ENCODE results near the gene TBKBP1.

The TBKBP1 gene

GRCh38 chr17:47693731-47694580, at the start of gene TBKBP1:
Gene TBKBP1, plus strand, starts transcription at chr17:47694161. Its CDS starts 1,952 bp downstream, at chr17:47696113.
- peak; percentile 70 for DNase-seq
- H3K27me3 Mint-ChIP-seq = peaks cover 28% of the 10 kb centered on the region
- H3K9me3 Mint-ChIP-seq = no peaks in the 10 kb centered on the region
- CTCF ChIA-PET = interaction anchor here (0.7 to 0.9 kb wide), 2 partner anchors 39 to 53 kb away, joined by 3 to 4 read pairs; partner anchors contain the start of gene TBX21
- peak within 1 kb of the TSS; percentile 40 for H3K27ac Mint-ChIP-seq
- peak within 1 kb of the TSS; percentile 79 for H3K4me3 Mint-ChIP-seq
- H3K36me3 Mint-ChIP-seq = no peaks in the 10 kb centered on the region
- H3K4me1 Mint-ChIP-seq = peaks cover 34% of the 10 kb centered on the region

- no peaks in the 10 kb centered on the region for H3K9me3 Mint-ChIP-seq
- CTCF ChIA-PET = interaction anchor here (1.1 to 1.5 kb wide), 2 partner anchors 10 to 28 kb away, joined by 3 to 5 read pairs; no protein-coding TSS in a partner anchor
- peaks cover 1% of the 10 kb centered on the region for H3K27me3 Mint-ChIP-seq
- no peak for DNase-seq
- H3K4me3 Mint-ChIP-seq = no peak overlapping the region
- H3K4me1 Mint-ChIP-seq = peaks cover 22% of the 10 kb centered on the region
- peaks cover 7% of the 10 kb centered on the region for H3K36me3 Mint-ChIP-seq
- no peak overlapping the region for H3K27ac Mint-ChIP-seq
Observed at GRCh38 chr17:47644324-47644723, 49.6 kb upstream of the TBKBP1 start.

- Mint-ChIP-seq H3K27ac (peak within 1 kb of the TSS; percentile 96), H3K4me3 (peak within 1 kb of the TSS; percentile 97), H3K4me1 (peaks cover 55% of the 10 kb centered on the region), H3K9me3 (no peaks in the 10 kb centered on the region), H3K36me3 (peaks cover 37% of the 10 kb centered on the region), H3K27me3 (peaks cover 12% of the 10 kb centered on the region)
- CTCF ChIA-PET = interaction anchor here (1.0 to 2.1 kb wide), 5 partner anchors 13 to 84 kb away, joined by 3 to 9 read pairs (median 4); partner anchors contain the start of gene TBX21
- DNase-seq = peak; percentile 99
Observed at GRCh38 chr17:47649153-47649971, 44.6 kb upstream of the TBKBP1 start, which contains the start of gene KPNB1. Gene KPNB1, plus strand, starts transcription at chr17:47649919. Its CDS starts 326 bp downstream, at chr17:47650245.

GRCh38 chr17:47649972-47650524, 43.9 kb upstream of the TBKBP1 start:
- peak overlapping the region; percentile 96 for H3K27ac Mint-ChIP-seq
- peak overlapping the region; percentile 84 for H3K4me3 Mint-ChIP-seq
- peaks cover 12% of the 10 kb centered on the region for H3K27me3 Mint-ChIP-seq
- CTCF ChIA-PET = interaction anchor here (0.6 to 2.1 kb wide), 5 partner anchors 12 to 82 kb away, joined by 3 to 9 read pairs (median 3); no protein-coding TSS in a partner anchor
- peaks cover 44% of the 10 kb centered on the region for H3K36me3 Mint-ChIP-seq
- no peak for DNase-seq
- H3K4me1 Mint-ChIP-seq = peaks cover 62% of the 10 kb centered on the region
- no peaks in the 10 kb centered on the region for H3K9me3 Mint-ChIP-seq

- H3K27me3 Mint-ChIP-seq = peaks cover 12% of the 10 kb centered on the region
- H3K27ac Mint-ChIP-seq = peak overlapping the region; percentile 89
- H3K9me3 Mint-ChIP-seq = no peaks in the 10 kb centered on the region
- peaks cover 51% of the 10 kb centered on the region for H3K36me3 Mint-ChIP-seq
- CTCF ChIA-PET = interaction anchor here (0.6 to 1.9 kb wide), 4 partner anchors 11 to 82 kb away, joined by 3 to 5 read pairs (median 4); no protein-coding TSS in a partner anchor
- H3K4me3 Mint-ChIP-seq = peak overlapping the region; percentile 97
- DNase-seq = peak; percentile 95
- H3K4me1 Mint-ChIP-seq = peaks cover 70% of the 10 kb centered on the region
Observed at GRCh38 chr17:47650525-47651522, 43.1 kb upstream of the TBKBP1 start.

GRCh38 chr17:47651704-47652103, 42.3 kb upstream of the TBKBP1 start:
- Mint-ChIP-seq H3K27me3 (peaks cover 12% of the 10 kb centered on the region), H3K27ac (peak overlapping the region; percentile 75), H3K4me1 (peaks cover 71% of the 10 kb centered on the region), H3K36me3 (peaks cover 58% of the 10 kb centered on the region), H3K9me3 (no peaks in the 10 kb centered on the region), H3K4me3 (peak overlapping the region; percentile 97)
- no peak for DNase-seq
- CTCF ChIA-PET = interaction anchor here (1.0 to 1.9 kb wide), 3 partner anchors 12 to 16 kb away, joined by 3 to 5 read pairs (median 4); no protein-coding TSS in a partner anchor

GRCh38 chr17:47652570-47652969, 41.4 kb upstream of the TBKBP1 start:
- peaks cover 72% of the 10 kb centered on the region for H3K4me1 Mint-ChIP-seq
- CTCF ChIA-PET = interaction anchor here (1.0 to 1.9 kb wide), 2 partner anchors 13 to 15 kb away, joined by 3 to 5 read pairs; no protein-coding TSS in a partner anchor
- peaks cover 12% of the 10 kb centered on the region for H3K27me3 Mint-ChIP-seq
- no peak for DNase-seq
- peak overlapping the region; percentile 24 for H3K4me3 Mint-ChIP-seq
- no peaks in the 10 kb centered on the region for H3K9me3 Mint-ChIP-seq
- H3K36me3 Mint-ChIP-seq = peaks cover 62% of the 10 kb centered on the region
- H3K27ac Mint-ChIP-seq = no peak overlapping the region

- no peak overlapping the region for H3K27ac Mint-ChIP-seq
- H3K36me3 Mint-ChIP-seq = peaks cover 67% of the 10 kb centered on the region
- peaks cover 72% of the 10 kb centered on the region for H3K4me1 Mint-ChIP-seq
- CTCF ChIA-PET = interaction anchor here (1.0 kb wide), 1 partner anchor 46 kb away, joined by 3 read pairs; no protein-coding TSS in a partner anchor
- peak overlapping the region; percentile 18 for H3K4me3 Mint-ChIP-seq
- DNase-seq = no peak
- H3K27me3 Mint-ChIP-seq = peaks cover 12% of the 10 kb centered on the region
- no peaks in the 10 kb centered on the region for H3K9me3 Mint-ChIP-seq
Observed at GRCh38 chr17:47653442-47653841, 40.5 kb upstream of the TBKBP1 start.

- Mint-ChIP-seq H3K9me3 (no peaks in the 10 kb centered on the region), H3K36me3 (peaks cover 72% of the 10 kb centered on the region), H3K4me1 (peaks cover 77% of the 10 kb centered on the region), H3K27ac (peak overlapping the region; percentile 75), H3K4me3 (no peak overlapping the region), H3K27me3 (peaks cover 4% of the 10 kb centered on the region)
- CTCF ChIA-PET = interaction anchor here (1.3 kb wide), 2 partner anchors 9 to 36 kb away, joined by 3 to 4 read pairs; no protein-coding TSS in a partner anchor
- DNase-seq = no peak
Observed at GRCh38 chr17:47654991-47655390, 39.0 kb upstream of the TBKBP1 start.

GRCh38 chr17:47660064-47660492, 33.9 kb upstream of the TBKBP1 start:
- CTCF ChIA-PET = no interaction called here
- H3K4me1 Mint-ChIP-seq = peaks cover 67% of the 10 kb centered on the region
- peak overlapping the region; percentile 60 for H3K4me3 Mint-ChIP-seq
- DNase-seq = peak; percentile 29
- H3K27ac Mint-ChIP-seq = peak overlapping the region; percentile 90
- no peaks in the 10 kb centered on the region for H3K27me3 Mint-ChIP-seq
- peaks cover 62% of the 10 kb centered on the region for H3K36me3 Mint-ChIP-seq
- H3K9me3 Mint-ChIP-seq = no peaks in the 10 kb centered on the region

GRCh38 chr17:47663912-47664623, 29.9 kb upstream of the TBKBP1 start:
- H3K4me3 Mint-ChIP-seq = no peak overlapping the region
- CTCF ChIA-PET = interaction anchor here (1.0 to 4.7 kb wide), 16 partner anchors 8 to 138 kb away, joined by 3 to 73 read pairs (median 5); partner anchors contain the start of gene KPNB1
- peaks cover 56% of the 10 kb centered on the region for H3K36me3 Mint-ChIP-seq
- peaks cover 44% of the 10 kb centered on the region for H3K4me1 Mint-ChIP-seq
- no peaks in the 10 kb centered on the region for H3K9me3 Mint-ChIP-seq
- H3K27me3 Mint-ChIP-seq = no peaks in the 10 kb centered on the region
- H3K27ac Mint-ChIP-seq = peak overlapping the region; percentile 50
- DNase-seq = peak; percentile 74

GRCh38 chr17:47664624-47664941, 29.4 kb upstream of the TBKBP1 start:
- H3K4me3 Mint-ChIP-seq = no peak overlapping the region
- H3K9me3 Mint-ChIP-seq = no peaks in the 10 kb centered on the region
- H3K27me3 Mint-ChIP-seq = no peaks in the 10 kb centered on the region
- peak overlapping the region; percentile 50 for H3K27ac Mint-ChIP-seq
- CTCF ChIA-PET = interaction anchor here (1.3 to 4.7 kb wide), 11 partner anchors 8 to 125 kb away, joined by 4 to 73 read pairs (median 5); partner anchors contain the start of gene KPNB1
- DNase-seq = no peak
- H3K4me1 Mint-ChIP-seq = peaks cover 47% of the 10 kb centered on the region
- H3K36me3 Mint-ChIP-seq = peaks cover 60% of the 10 kb centered on the region

All from activated naive CD4-positive, alpha-beta T cell treated with anti-CD3 and anti-CD28 coated beads, Interleukin-2, amount 10 ng/mL, durations not matched to agents 7 days and 5 days (primary cell).